NCI-H2081 treated with DMSO at 0.1 percent for 48 hours (cell line): ENCODE data around the gene MRPL11.
A peak's percentile ranks its signal among the peaks of the same experiment; 100 is the strongest.
"Not testable (repeated sequence)": the region's sequence is repeated elsewhere in the genome, so short reads cannot be mapped to it uniquely, and the experiment has no call there.

ENCODE experiments used
- DNase-seq: peaks from one replicate; lab custom pipeline; 2025; lab: John Stamatoyannopoulos, UW

MRPL11 gene

DNA sequence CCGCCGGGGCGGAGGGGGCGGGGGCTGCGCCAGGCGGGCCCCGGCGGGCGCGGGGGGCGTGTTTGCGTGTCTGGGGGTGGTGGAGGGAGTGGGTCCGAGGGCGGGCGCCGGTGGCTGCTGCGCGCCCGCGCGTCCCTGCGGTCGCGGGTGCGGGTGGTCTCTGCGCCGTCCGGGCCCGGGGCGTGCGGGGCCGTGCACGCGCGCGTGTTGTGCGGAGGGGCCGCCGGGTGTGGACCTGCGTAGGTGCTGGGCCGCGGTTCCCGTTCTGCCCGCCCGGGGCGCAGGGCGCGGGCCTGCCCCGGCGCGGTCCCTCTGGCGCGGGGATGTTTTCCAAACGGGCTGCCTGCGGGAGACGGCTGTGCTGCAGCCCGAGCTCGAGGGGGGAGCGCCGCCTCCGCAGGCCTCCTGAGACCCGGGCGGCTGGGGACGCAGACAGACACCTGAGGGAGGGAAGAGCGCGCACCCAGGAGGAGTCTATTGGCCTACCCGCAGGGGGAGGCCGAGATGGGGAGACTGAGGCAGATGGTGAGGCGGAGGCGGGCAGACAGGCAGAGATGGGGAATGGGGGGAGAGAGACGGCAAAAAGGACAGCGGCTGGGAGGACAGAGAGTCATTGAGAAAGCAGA, 28.5 kb upstream of the MRPL11 start:
- DNase-seq, result no peak

DNA sequence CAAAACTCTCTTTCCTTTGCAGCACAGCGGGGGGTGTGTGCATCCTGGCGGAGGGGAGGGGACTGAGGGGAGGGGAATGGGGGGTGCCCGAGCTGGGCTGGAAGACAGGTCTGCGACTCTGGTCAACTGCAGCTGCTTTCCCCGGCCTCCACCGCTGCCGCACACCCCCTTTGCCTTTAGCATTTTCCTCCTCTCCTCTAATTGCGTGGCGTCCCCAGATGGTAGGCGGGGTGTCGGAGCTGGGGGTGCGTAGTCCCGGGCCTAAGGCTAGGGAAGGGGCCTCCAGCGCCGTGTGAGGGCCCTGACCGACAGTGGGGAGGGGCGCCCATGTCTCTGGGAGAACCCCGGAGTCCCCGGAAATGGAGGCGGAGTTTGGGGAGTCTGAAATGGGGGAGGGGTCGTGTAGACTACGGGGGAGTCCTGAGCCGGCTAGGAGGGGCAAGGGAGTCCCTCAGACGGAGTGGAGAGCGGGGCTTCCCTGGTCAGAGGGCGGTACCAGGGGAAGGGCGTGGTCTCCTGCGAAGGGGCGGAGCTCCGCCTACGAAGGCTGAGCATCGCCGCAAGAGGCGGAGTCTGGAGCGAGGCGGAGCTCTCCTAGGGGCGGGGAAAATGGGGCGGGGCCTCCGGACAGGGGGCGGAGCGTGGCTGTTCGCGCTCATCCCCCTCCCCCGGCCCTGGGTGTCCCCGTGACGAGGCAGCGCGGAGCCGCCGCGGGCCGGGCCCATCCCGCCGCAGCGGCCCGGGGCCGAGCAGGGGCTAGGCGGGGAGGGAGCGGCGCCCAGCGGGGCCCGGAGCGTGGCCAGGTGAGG, 27.8 kb upstream of the MRPL11 start, which contains the start of gene PELI3:
Gene PELI3 (plus strand): TSS at position 681 of the 809 bp plus-strand sequence. CDS start 1,224 bp downstream, outside the sequence.
- peak; percentile 41 for DNase-seq

DNA sequence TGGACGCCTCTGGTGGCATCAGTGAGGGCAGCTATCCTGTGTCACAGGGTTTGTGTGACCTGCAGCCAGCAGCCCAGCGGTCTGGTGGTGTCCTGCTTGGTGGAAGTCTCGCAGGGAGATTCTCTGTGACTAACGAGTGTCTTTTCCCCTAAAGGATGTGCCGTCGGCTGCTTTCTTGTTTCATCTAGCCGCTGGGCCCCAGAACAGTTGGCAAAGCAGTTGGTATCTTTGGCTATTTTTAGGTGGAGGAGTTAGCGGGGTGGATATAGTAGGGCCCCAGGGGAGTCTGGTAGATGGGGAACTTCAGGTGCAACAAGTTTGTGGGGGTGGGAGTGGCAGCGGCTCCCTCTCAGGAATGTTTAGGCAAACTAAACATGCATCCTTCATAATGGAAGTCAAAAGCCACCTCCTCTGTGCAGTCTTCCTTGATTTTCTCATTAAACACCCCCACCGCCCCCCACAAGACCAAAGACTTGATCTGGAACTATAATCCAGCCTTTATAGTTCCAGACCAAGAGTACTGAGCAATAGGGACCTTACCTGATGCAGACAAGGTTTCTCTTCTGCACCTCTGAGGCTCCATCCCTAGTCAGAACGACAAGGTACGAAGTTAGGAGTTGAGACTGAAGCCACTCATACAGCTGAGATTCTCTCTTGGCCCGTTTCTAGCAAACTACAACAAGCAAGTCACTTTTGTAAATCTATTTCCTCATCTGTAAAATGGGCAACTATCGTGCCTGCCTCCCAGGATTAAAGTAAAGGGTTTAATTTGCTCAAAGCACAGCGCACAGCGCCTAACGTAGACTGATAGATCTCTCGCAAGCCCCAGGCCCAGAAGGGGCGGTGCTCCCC, 27.0 kb upstream of the MRPL11 start:
- DNase-seq, result no peak

DNA sequence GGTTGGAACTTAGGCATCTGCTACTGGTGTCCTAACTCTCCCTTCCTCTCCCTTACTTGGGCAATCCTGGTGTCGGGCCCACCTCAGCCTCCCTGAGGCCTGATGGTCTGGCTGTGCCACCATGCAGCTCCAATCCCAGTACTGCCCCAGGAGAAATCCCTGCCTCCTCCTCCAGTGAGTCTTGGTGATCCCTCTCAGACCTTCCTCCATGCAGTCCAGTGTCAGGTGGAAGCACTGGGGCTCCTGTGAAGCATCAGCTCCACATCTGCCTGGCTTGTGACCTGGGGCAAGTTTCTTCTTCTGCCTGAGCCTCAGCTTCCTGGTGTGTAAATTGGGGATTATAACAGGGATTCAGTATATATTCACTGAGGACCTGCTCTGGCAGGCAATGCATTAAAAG, 26.3 kb upstream of the MRPL11 start:
- no peak for DNase-seq

DNA sequence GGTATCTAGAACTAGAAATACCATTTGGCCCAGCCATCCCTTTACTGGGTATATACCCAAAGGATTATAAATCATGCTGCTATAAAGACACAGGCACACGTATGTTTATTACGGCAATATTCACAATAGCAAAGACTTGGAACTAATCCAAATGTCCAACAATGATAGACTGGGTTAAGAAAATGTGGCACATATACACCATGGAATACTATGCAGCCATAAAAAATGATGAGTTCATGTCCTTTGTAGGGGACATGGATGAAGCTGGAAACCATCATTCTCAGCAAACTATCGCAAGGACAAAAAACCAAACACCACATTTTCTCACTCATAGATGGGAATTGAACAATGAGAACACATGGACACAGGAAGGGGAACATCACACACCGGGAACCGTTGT, 25.5 kb upstream of the MRPL11 start:
- DNase-seq, result not testable (repeated sequence)

DNA sequence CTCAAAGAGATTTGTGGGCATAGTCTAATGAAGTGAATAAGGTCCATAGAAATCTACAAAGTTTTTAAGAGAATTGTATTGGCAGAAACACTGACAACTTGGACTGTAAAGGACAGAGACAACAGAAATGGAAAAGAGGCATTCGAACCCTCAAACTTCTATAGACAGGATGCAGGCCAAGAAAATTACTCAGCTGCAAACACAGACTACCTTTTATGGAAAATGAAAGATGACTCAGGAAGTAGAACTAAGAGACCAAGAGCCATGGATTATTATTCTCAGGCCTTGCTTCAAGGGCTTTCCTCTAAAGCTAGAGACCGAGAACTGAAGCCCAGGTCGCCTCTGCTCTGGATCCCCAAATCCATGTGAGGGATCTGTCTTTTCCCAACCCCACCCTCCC, 24.3 kb upstream of the MRPL11 start:
- no peak for DNase-seq

DNA sequence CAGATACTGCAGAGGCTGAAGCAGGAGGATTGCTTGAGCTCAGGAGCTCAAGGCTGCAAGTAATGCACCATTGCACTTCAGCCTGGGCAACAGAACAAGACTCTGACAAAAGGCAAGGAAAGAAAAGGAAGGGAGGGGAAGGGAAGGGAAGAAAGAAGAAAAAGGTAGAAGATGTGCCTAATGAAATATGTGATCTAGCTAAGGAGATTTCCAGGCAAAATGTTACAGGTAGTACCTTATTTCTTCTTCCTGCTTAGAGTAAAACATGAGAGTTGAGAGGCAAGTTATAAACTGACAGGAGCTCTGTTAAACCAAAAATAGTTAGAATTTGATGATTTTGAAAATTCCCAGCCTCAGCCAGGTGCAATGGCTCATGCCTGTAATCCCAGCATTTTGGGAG, 23.4 kb upstream of the MRPL11 start:
- no peak for DNase-seq

DNA sequence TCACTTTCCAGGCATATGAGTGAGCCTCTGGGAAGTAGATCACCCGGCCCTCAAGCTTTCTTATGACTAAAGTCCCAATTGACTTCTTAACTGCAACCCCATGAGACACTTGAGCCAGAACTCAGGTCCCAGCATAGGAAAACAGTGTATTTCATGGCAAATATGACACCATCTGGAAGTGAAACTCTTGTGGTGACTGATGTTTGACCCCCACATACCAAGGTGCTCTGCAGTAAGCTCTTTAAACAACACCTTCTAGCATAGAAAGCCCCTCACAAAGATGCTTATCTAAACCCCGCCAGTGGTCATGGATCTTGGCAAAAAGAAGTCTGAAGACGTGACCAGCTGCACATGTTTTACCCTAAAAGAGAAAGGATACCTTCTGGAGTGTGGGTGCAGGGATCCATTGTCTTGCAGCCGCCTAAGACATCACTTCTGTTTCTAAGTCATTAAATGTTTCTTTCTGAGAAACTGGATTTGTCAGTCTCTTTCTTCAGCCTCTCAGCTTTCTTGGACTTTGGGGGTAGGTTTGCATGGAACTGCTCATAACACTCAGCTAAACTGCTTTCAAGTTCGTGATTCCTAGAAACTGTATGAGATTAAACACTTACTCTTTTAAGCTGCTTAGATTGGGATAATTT, 20.6 kb upstream of the MRPL11 start:
- no peak for DNase-seq

DNA sequence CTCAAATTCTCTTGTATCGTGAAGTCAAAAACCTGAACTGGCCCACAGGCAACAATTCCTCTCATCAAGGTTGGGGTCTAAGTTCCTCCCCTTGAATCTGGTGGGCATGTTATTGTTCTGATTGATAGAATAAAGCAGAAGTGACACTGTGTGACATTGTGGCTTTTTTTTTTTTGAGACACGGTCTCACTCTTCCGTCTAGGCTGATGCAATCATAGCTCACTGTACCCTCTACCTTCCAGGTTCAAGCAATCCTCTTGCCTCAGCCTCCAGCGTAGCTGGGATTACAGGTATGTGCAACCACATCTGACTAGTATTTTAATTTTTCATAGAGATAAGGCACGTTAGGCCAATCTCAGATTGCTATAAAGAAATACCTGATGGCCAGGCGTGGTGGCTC, 19.2 kb upstream of the MRPL11 start:
- DNase-seq, result no peak

DNA sequence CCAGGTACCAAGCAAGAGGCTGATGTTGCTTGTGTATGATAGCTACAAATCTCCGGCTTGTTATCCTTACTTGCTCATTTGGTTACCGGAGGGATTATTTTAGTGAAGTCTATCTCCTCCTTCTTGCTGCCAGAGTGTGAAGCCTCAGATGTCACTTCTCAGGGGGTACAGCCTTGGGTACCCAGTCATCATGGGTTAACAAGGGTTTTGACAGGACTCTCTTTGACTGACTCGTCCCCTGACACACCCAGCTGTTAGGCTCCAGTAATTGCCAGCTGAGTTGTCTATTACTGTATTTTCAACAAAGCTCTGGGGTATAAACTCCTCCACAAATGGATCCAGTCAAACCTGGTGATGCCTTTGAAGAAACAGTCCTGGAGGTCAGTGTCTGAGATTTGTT, 16.2 kb upstream of the MRPL11 start:
- DNase-seq, result no peak

DNA sequence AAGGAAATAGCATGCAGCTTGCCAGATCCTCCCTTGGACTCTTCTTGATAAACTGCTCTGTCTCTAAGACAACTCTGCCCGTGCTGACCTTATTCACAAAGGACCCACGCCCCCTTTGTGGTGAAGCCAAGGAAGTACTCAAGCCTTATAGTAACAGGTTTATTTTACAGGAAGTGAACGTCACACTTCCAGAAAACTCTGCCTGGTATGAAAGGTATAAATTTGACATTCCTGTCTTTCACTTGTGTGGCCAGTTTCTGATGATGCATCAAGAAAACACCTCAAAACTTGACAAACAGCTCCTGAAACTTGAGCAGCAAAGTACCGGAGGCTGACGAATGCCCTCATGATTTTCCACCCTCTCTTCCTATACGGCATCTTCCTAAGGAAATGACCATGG, 15.6 kb upstream of the MRPL11 start:
- DNase-seq, result no peak

DNA sequence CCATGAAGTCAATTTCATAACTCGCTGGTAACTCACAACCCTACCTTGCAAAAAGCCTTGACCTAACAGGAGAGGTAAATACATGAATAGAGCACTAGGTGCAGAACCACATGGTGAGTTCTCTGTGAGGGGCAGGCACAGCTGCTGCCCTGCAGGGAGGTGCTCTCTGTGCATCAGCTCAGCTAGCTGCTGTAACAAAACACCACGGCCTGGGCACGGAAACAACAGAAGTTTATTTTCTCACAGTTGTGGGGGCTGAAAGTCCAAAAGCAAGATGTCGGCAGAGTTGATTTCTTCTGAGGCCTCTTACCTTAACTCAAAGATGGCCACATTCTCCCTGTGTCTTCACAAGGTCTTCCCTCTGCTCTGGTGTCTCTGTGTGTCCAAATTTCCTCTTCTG, 13.0 kb upstream of the MRPL11 start:
- no peak for DNase-seq

DNA sequence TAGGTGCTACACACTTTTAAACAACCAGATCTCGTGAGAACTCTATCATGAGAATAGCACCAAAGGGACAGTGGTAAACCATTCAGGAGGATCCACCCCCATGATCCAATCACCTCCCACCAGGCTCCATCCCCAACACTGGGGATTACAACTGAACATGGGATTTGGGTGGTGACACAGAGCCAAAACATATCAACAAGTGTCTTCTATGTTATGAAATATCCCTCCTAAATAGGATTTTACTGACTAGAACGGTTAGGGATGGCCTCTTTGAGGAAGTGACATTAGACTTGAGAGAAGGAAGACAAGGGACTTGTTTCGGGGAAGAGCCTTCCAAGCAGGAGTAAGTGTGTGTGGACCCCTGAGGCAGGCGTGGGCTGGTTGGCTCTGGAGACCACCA, 11.9 kb upstream of the MRPL11 start:
- no peak for DNase-seq

DNA sequence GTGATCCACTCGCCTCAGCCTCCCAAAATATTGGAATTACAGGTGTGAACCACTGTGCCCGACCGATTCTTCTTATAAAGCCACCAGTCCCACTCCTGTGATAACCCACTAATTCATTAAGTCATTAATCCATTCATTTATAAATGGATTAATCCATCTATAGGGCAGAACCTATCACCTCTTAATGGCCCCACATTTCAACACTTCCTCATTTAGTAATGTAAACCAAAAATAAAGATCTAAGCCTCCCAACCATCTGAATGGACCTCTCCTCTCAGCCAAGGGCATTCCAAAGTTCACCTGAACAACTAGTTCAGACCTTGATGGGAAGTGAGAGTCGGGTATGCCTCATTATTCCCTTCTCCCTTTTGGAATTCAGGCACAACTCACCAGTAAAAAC, 9.9 kb upstream of the MRPL11 start:
- no peak for DNase-seq

DNA sequence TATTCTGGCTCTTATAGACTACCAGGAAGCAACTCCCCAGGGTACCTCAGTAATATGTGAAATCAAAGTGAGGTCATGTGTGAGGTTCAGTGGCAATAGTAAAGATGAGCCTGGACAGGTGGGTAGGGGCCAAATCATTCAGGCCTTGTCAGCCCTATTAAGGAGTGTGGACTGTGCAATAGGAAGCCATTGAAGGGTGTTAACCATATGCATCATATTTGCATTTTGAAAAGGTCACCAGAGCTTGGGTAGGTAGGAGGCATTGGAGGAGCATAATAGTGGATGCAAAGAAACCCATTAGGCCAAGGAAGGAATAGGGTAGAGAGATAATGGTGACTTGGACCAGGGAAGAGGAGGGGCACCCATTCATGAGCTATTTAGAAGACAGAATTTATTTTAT, 8.4 kb upstream of the MRPL11 start:
- no peak for DNase-seq

DNA sequence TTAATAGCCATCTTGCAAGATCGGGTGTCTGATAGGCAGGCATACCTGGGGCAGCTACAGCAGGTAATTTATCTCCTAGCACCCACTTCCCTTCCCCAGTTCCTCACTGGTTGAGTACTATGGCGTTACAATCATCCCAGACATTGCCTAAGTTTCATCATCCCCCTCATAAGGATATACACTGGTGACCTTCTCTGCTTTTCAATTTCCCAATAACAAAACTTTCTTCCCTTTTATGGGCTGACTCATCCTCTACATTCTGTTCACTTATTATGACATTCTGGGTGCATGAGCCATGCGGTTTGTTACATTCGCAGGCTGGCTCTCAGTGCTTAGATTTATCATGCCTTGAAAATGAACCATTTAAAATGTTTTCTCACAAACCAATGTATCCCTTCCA, 5.0 kb upstream of the MRPL11 start:
- no peak for DNase-seq

DNA sequence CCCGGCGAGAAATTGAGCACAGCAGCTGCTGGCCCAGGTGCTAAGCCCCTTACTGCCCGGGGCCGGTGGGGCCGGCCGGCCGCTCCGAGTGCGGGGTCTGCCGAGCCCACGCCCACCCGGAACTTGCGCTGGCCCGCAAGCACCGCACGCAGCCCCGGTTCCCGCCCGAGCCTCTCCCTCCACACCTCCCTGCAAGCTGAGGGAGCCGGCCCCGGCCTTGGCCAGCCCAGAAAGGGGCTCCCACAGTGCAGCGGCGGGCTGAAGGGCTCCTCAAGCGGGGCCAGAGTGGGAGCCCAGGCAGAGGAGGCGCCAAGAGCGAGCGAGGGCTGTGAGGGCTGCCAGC, 2.3 kb upstream of the MRPL11 start:
- not testable (repeated sequence) for DNase-seq

DNA sequence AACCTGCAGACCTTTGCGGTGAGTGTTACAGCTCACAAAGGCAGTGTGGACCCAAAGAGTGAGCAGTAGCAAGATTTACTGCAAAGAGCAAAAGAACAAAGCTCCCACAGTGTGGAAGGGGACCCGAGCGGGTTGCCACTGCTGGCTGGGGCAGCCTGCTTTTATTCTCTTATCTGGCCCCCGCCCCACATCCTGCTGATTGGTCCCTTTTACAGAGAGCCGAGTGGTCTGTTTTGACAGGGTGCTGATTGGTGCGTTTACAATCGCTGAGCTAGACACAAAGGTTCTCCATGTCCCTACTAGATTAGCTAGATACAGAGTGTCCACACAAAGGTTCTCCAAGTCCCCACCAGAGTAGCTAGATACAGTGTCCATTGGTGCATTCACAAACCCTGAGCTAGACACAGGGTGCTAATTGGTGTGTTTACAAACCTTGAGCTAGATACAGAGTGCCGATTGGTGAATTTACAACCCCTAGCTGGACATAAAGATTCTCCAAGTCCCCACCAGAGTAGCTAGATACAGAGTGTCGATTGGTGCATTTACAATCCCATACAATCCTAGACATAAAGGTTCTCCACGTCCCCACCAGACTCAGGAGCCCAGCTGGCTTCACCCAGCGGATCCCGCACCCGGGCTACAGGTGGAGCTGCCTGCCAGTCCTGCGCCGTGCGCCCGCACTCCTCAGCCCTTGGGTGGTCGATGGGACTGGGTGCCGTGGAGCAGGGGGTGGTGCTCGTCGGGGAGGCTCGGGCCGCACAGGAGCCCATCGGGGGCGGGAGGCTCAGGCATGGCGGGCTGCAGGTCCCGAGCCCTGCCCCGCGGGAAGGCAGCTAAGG, 1.7 kb upstream of the MRPL11 start:
- not testable (repeated sequence) for DNase-seq

DNA sequence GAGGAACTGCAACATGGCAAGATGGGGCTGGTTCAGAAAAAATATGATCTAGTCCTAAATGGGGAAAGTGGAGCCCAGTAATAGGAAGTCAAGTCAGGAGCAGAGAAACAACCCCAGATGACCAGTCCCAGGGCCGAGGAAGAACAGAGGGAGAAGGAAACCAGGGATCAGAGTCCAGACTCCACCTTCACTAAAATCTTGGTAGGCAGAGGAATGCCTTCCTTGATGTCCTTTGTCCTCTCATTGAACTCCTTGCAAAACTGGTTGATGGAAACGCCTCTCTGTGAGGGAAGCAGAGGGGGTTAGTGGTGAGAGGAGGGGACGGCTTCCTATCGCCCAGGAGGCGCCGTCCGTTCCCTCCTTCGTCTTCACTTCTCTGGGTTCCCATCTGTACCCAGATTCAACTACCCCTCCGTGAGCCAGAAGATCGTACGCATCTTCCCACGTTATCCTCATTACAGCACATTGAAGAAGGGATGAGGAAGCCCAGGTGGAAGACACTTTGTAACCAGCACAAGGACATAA, 607 bp downstream of the MRPL11 start:
- DNase-seq, result no peak

DNA sequence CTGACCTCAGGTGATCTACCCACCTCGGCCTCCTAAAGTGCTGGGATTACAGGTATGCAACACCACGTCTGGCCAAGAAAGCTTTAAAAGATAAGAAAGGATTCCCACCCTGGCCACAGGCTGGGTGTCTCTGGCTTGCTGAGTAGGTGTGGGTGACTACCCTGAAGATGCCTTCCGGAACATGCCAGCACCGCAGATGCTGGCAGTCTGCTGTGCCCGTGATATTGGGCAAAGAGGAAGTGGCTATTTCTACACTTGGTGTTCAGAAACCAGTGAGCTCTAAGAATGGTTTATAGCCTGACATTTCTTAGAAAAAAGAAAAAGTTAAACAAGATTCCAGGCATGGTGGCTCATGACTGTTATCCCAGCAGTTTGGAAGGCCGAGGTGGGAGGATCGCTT, 6.1 kb downstream of the MRPL11 start:
- no peak for DNase-seq

DNA sequence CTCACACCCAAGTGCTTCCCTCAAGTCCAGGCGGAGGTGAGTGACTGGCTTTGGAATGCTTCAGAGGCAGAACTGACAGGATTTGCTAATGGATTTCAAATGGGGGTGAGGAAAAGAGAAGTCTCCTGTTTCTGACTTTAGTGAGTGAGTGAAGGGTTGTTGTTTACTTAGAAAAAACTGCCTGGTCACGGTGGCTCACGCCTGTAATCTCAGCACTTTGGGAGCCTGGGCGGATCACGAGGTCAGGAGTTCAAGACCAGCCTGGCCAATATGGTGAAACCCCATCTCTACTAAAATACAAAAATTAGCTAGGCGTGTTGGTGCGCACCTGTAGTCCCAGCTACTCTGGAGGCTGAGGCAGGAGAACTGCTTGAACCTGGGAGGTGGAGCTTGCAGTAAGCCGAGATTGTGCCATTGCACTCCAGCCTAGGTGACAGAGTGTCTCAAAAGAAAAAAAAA, 6.7 kb downstream of the MRPL11 start:
- DNase-seq, result not testable (repeated sequence)
